HCEC 1CT (cell line): Measurements from ENCODE around the gene NTRK2.

Experiments
- DNase-seq: peaks from one replicate; pipeline ENCODE4 v3.0.0-alpha.2; 2017

The NTRK2 gene

DNA sequence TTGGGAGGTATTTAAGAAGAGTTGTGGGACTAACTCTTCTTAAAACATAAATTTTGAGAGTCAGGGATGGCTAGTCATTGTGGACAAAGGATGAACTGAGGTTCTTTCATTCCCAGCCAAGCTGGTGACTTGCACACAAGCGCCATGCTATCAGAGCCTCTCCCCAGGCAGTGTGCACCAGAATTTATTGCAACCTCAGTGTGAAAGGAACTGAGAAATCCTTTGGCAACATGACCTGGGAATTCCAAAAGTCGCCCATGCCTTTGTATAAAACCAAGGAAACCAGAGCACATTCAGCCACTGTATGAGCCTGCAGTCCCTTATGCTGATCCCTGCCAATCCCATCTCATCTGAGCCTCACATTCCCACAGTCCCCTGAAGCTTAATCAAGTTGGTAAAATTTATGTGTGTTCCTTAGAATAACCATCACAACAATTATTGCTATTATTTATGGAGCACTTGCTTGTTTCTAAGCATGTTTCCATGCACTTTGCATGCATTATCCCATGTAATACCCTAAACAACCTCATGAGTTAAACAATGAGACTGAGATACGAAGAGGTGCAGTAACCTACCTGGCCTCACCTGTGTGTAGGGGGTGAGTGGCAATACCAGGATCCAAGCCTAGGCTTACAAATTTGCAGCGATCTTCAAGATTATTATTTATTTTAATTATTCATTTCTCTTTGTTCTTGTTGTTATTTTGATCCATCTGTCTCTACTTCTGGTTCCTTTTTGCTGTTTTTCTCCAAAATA lies 116.4 kb downstream of the NTRK2 start:
- no peak for DNase-seq

DNA sequence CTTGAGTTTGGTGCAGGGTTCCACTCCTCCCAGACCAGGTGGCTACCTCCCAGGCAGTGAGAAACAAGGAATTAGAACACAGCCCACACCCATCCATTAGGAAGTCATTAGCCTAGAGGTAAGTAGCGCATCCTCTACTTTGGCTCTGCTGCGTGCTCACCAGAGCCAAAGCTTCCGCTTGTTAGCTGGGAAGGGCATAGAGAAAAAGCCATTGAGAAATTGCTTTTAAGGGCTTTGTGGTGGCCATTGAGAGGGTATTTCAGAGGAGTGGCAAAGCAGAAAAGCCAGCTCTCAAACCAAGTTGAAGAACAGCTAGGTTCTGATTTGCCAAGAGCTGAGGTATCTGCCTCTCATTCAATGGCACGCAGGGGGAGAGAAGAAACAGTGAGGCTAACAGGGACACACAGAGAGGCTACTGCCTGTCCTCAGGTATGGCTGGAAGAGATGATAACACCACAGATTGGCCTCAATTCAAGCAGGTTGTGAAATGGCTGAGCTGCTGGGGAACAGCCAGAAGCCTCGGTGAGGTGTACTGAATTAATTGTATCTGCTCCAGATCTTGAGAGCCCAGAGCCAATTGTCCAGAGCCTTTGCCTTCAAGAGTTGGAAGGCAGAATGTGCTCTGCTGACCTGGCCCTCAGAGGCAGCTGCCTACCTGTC lies 119.4 kb downstream of the NTRK2 start:
- no peak for DNase-seq

DNA sequence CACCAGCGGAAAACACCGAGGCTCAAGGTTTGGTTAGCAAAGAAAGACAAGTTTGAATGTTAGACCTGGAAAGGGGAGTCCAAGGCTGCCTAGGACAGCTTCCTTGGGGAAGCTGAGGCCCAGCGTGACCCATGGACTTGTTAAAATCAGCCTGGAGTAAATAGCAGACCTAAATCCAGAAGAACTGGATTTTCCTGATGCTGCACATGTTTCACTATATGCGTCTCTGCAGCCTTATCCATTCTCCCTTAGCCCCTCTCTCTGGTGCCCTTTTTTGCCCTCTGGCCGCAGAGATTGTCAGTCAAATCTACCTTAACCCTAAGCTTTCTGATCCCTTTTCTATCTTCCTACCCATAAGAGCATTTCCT lies 119.9 kb downstream of the NTRK2 start:
- no peak for DNase-seq

DNA sequence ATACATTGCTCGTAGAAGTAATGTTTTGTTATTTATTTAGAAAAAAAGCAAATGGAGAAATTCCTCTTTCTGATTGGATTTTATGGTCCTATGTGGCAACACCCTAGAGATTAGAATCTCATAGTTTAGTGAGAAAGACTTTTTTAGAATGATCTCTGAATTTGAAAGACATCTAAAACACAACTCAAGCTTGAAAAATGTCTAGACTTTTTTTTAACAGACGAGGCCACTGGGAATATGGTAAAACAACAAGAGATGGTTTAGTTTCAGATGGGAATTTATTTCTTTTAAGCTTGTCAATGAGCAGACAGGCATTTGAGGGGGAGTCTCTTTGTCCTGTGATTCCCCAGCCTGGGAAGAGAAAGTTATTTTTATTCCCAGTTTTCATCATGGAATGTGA lies 122.1 kb downstream of the NTRK2 start:
- no peak for DNase-seq

DNA sequence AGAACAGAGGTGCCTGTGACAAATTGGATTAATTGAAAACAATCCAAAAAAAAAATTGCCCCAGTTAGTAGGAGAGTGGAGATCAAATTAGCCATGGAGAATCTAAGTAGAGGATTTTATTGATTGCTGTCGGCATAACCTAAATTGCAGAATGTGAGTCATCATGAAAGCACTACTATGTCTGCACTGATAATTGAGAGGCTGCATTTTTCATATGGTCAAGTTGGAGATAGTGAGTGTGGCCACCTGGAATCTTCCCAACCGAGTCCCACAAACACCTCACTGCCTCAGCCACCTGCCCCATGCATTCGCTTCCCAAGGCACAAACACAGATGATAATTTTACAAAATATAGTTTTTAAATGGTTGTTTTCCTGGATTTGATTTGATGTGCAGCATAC lies 123.7 kb downstream of the NTRK2 start:
- no peak for DNase-seq

DNA sequence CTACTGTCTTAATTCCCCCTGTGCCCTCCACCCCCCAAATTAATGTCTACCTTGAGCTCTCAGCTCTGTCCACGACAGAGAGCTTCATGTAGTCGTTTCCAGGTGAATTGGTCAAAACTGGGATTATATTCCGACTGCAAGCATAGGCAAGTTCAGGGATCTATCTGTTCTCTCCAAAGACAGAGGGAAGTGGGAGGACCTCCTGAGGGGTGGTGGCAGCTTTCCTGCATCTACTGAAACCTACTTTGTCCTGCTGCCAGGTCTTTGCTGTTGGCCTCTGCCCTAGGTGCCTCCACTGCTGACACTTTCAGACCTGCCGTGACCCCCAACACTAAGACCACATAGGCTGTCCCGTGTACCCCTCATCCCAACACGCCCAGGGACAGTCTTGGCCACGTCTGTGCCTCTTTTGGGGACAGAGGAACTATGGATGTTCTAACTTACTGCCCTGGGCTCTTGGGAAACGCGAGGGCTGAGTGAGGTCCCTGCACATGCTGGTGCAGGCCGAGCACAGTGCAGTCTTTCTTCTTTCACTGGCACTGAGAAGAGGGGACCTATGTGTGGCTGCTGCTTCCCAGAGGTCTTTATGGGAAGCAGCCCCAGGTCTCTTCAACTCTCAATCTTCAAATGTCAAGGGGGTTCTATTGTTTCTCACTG lies 125.6 kb downstream of the NTRK2 start:
- DNase-seq, result no peak

GRCh38 chr9:84796404-84796803 lies 126.9 kb downstream of the NTRK2 start:
- DNase-seq, result no peak

- no peak for DNase-seq
Observed at GRCh38 chr9:84799251-84799650, 129.7 kb downstream of the NTRK2 start.

GRCh38 chr9:84804951-84805694 lies 135.6 kb downstream of the NTRK2 start:
- DNase-seq, result no peak

DNA sequence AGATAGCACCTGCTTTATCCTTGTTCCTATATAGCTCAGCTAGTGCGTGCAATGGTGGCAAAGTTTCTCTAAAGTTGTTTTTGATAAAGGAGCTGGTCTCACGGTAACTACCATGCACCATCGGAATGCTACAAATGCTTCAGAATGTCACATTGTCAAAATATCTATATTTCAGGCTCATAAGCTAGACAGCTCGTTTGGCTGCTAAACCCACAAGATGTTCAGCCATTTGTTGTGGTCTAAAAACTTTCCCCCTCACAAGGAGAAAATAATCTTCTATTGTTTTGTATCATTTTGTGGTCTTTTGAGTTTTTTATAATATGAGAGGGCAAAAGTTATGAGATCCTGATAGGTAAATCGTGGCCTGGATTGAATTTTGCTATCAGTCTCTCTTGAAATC lies 137.9 kb downstream of the NTRK2 start:
- no peak for DNase-seq

DNA sequence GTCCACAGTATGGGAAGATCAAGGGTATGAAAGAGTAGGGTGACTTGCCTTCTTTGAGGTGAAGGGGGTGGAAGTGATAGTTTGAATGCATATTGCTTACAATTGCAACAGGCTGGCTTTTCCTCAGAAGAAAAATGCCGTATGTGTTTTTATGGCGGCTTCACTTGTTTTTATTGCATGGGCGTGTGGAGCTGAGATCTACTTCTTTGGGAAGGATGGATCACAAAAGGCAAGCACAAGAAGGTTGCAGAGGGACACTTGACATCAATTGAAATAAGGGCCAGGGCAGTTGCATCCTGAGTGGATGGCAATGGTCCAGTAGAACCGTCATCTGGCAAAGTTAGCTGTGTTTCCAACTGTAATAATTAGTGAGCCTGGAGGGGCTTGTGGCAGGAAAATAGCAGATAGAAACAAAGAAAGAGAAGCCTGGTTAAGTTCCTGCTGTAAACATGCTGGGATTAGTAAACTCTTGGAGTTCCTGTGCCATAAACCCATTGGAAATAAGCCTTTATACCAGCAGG lies 138.4 kb downstream of the NTRK2 start:
- DNase-seq, result no peak

DNA sequence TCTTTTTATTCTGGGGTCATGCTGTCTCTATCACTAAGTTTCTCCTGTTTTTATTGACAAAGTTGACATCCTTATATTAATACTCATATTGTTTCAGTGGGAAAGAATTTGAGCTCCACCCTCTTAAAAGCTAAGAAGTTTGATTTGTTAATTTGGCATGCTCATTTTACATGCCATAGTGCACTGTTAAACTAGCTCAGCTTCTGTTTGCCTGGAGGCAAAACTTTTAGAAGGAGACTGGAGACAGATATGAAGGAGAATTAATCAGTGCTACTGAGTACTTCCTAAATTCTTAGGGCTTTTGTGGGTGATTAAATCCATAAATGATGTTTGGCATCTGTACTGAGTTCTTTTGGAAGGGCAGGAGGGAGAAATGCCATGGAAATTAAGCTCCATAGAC lies 138.9 kb downstream of the NTRK2 start:
- no peak for DNase-seq

GRCh38 chr9:84811072-84811750 lies 141.7 kb downstream of the NTRK2 start:
- no peak for DNase-seq

DNA sequence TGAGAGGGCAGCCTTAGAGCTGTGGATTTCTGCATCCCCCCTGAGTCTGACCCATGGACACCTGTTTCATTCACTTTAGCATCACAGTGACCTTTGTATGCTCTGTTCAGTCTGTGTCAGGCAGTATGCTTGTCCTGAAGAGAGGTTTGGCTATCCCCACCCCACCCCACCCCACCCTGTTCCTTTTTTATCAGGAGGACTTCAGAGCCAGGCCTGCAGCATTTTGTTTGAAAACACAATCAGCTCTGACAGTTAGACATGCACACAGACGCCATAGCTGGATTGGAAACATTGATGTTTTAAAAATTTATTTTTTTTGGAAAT lies 142.2 kb downstream of the NTRK2 start:
- DNase-seq, result no peak

GRCh38 chr9:84812355-84812754 lies 142.8 kb downstream of the NTRK2 start:
- no peak for DNase-seq

DNA sequence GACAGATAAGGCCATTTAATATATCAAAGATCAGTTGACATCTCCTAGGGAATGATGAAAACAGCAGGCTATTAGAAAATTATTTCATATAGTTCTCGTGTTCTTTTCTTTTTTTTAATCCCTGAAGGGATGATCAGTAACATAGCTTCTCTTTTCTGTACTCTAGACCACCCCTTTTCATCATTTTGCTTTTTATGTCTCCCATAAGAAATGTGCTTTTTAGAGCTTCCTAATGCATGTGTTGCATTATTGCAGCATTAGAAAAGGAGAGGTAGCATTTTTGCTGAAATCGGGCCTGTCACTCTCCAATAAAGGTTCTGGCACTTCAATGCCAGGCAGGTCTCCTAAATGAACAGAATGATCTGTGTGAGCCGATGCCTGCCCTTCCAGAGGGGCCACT lies 143.3 kb downstream of the NTRK2 start:
- no peak for DNase-seq

- no peak for DNase-seq
Observed at GRCh38 chr9:84815554-84815953, 146.0 kb downstream of the NTRK2 start.

GRCh38 chr9:84817038-84817437 lies 147.5 kb downstream of the NTRK2 start:
- DNase-seq, result no peak

DNA sequence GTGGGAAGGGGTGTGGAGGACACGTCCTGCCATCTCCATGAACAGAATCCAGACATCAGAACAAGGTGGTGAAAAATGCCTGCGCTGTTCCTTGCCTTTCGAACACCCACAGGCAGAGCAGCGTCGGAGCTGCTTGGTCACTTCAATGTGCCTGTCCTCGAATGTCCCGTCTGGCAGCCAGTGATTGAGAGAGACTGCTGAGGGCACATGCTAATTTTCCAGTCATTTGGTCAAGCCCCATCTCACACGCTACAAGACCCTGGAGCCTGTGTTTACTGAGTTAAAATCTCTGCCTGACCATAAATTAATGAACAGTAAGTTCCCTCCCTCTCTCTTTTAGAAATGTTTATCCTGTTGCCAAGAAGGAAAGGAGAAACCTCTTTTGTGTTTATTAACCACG lies 149.3 kb downstream of the NTRK2 start:
- no peak for DNase-seq

DNA sequence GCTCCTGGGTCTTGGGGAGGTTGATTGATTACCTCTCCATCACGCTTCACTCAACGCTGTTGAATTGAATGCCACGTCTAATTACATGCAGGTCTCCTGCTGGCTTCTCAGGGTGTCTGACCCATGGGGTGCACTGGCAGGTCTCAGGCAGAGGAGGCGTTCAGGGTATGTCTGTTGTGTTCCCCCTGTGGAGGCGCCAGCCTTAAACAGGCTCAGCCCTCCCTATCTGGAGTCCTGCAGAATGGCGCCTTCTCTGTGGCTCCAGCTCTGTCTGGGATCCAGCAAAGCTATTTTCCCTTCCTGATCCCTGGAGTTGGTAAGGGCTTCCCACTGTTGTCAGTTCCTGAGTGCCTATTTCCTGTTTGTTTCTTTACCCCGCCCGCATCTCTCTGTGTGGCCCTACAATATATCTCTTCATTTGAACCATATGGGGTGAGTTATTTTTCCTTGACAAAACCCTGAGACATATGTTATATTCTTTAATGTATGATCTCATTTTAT lies 150.0 kb downstream of the NTRK2 start:
- DNase-seq, result no peak

DNA sequence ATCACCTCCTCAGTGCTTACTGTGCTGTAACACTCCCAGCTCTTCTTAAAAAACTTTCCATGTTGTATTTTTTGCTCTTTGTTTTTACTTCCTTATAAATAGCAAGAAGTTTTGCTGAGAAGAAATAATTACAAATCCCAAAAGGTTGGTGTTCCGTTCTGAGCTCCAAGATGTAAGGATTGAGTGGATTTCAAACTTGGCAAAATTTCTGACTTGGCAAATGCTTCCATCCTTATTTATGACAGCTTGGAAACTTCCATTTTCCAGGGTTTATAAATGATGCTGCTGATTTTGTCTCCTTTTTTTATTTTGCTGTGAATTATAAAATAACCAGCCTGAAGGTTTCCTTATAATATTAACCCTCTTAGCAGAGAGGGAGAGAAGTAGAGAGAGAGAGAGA lies 151.9 kb downstream of the NTRK2 start:
- DNase-seq, result no peak

DNA sequence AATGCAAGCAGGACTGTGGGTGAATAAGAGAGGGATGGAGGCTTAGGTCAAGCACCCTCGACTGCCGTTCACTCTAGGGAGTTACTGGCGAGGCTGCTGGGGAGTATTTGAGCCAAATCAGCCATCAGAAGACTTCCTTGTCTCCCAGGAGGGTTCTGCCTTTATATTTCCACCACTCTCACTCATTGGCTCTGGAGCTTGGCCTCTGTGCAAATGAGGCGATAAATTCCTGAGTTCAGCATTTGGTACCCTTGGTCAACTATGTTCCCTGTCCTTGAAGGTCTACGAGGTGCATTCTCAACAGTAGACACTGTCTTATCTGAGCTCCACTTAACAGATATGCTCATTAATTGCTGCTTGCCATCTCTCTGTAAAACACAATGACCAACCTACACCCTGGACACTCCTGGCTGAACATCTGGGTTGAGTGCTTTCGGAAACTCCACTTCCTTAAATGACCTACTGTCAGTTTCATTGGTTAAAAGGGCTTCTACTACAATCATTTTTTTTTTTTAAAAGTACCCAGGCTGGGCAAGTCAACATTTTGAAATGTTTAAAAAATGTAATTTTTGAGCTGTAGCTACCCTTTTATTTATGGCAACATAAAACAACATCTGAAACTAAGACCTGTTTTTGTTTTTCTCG lies 153.2 kb downstream of the NTRK2 start:
- no peak for DNase-seq
